HepG2 (cell line): ENCODE measurements around the gene NPPA.

Source experiments
- ATF3 ChIP-seq: sonication (generic); formaldehyde crosslinking; IDR thresholded peaks from 2 replicates; pipeline ENCODE4 v1.4.0; 2020; ENCODE audit warnings: missing genetic modification reagents
- FOXK2 ChIP-seq: fragments of 450-650 bp; IDR thresholded peaks from 2 replicates; pipeline ENCODE4 v1.6.1; 2016
- FOXO4 ChIP-seq: sonication (generic); formaldehyde crosslinking; conservative IDR thresholded peaks from 2 replicates; pipeline ENCODE4 v1.8.1; 2023; ENCODE audit warnings: missing genetic modification reagents
- HCFC1 ChIP-seq: fragments of 150-350 bp; IDR thresholded peaks from 2 replicates; pipeline ENCODE4 v1.6.1; 2014; ENCODE audit warnings: low read depth, low read length
- KDM3A ChIP-seq: IDR thresholded peaks from 2 replicates; pipeline ENCODE4 v1.6.1; 2018; ENCODE audit warnings: low read depth, missing compliant biosample characterization
- LCORL ChIP-seq, 2 experiments: fragments of 450-650 bp in 1 of 2; sonication (generic) in 1 of 2; formaldehyde crosslinking in 1 of 2; IDR thresholded peaks; 2 replicates each; pipeline versions ENCODE4 v1.5.0 to v1.6.1; 2017 to 2020; ENCODE audit warnings: antibody characterized with exemption in 1 of 2, missing genetic modification reagents in 1 of 2
- MXI1 ChIP-seq: IDR thresholded peaks from 3 replicates; pipeline ENCODE4 v1.6.1; 2012; ENCODE audit warnings: low read depth, low read length, inconsistent platforms, borderline replicate concordance
- SALL2 ChIP-seq: sonication (generic); formaldehyde crosslinking; IDR thresholded peaks from 2 replicates; pipeline ENCODE4 v1.8.1; 2023; ENCODE audit warnings: mild to moderate bottlenecking, missing genetic modification reagents, inconsistent platforms
- TAF1 ChIP-seq: sonication (generic); formaldehyde crosslinking; IDR thresholded peaks from 2 replicates; pipeline ENCODE4 v1.4.0; 2020; ENCODE audit warnings: missing genetic modification reagents
- ZC3H4 ChIP-seq: sonication (generic); formaldehyde crosslinking; IDR thresholded peaks from 2 replicates; pipeline ENCODE4 v1.4.0; 2020; ENCODE audit warnings: missing genetic modification reagents, borderline replicate concordance
- ZFP36 ChIP-seq: fragments of 150-350 bp; IDR thresholded peaks from 2 replicates; pipeline ENCODE4 v1.6.1; 2018; ENCODE audit warnings: borderline replicate concordance, low read length, low read depth; ENCODE audit not compliant: partially characterized antibody
- ZNF207 ChIP-seq: fragments of 450-650 bp; IDR thresholded peaks from 2 replicates; pipeline ENCODE4 v1.6.1; 2016; ENCODE audit warnings: antibody characterized with exemption, borderline replicate concordance
- ZNF484 ChIP-seq: sonication (generic); formaldehyde crosslinking; IDR thresholded peaks from 2 replicates; pipeline ENCODE4 v1.5.1; 2020; ENCODE audit warnings: mild to moderate bottlenecking, low read depth, missing genetic modification reagents, borderline replicate concordance
- ZNF776 ChIP-seq: sonication (generic); formaldehyde crosslinking; IDR thresholded peaks from 2 replicates; pipeline ENCODE4 v1.4.0; 2020; ENCODE audit warnings: mild to moderate bottlenecking, missing genetic modification reagents

GRCh38 chr1:11800756-11801433, 46.7 kb downstream of the NPPA start:
- no peak for TF ChIP-seq LCORL (IDR thresholded peaks at IDR 0.05)
- no peak for TF ChIP-seq LCORL (CRISPR knock-in tag; IDR thresholded peaks at IDR 0.05)
- TF ChIP-seq MXI1: no peak
- TF ChIP-seq KDM3A: no peak
- no peak for TF ChIP-seq HCFC1
- TF ChIP-seq FOXO4: no peak
- no peak for TF ChIP-seq ZNF207
- no peak for TF ChIP-seq FOXK2
- TF ChIP-seq ATF3: no peak
- TF ChIP-seq ZFP36: no peak
- TF ChIP-seq SALL2: no peak
- no peak for TF ChIP-seq TAF1 (CRISPR knock-in tag)
- no peak for TF ChIP-seq ZNF776 (CRISPR knock-in tag)
- no peak for TF ChIP-seq ZC3H4
- no peak for TF ChIP-seq ZNF484 (CRISPR knock-in tag)
